Body of pancreas (tissue), 4 donors: ENCODE results near the gene BCAT1. TPM values are rescaled to one million over a fixed set of nuclear protein-coding genes. Genes with fewer than 3 reads are reported as not detected.

Experiments used
- ATAC-seq: fragments of 150-250 bp; one replicate; pipeline ENCODE4 v1.9.1; 2016
- DNase-seq, 4 donors: peaks; one replicate each; pipeline ENCODE4 v3.0.0-alpha.2; 2019
- H3K27ac ChIP-seq, 4 donors: fragments of 200-600 bp; sonication (generic); 1 replicate in 3 of 4; 2 replicates in 1 of 4; pipeline versions ENCODE4 v1.5.1 to v1.6.1; 2016 to 2019; ENCODE audit warnings: mild to moderate bottlenecking in 1 of 4, mixed read lengths in 1 of 4, moderate library complexity in 1 of 4
- H3K27me3 ChIP-seq, 2 donors: fragments of 200-600 bp; sonication (generic); one replicate each; pipeline ENCODE4 v1.6.0; 2016; ENCODE audit warnings: mild to moderate bottlenecking in 1 of 2
- H3K36me3 ChIP-seq, 2 donors: fragments of 200-600 bp; sonication (generic); replicated peaks in 1 of 2; 2 replicates each; pipeline ENCODE4 v1.5.1; 2016; ENCODE audit warnings: low read depth in 2 of 2; ENCODE audit not compliant: insufficient read depth in 1 of 2
- H3K4me1 ChIP-seq: fragments of 200-600 bp; sonication (generic); one replicate; pipeline ENCODE4 v1.6.0; 2016
- H3K4me3 ChIP-seq, 2 donors: fragments of 200-600 bp; sonication (generic); 1 replicate in 1 of 2; 2 replicates in 1 of 2; pipeline ENCODE4 v1.5.1; 2016 to 2019
- H3K9me3 ChIP-seq, 3 donors: fragments of 200-600 bp; sonication (generic); 1 replicate in 2 of 3; 2 replicates in 1 of 3; pipeline ENCODE4 v1.5.1; 2016
- CTCF ChIP-seq, 7 experiments: fragments of 450-650 bp in 4 of 7; fragments of 200-600 bp in 3 of 7; sonication (generic) in 3 of 7; IDR thresholded peaks; one replicate each; pipeline ENCODE4 v1.5.1; 2016 to 2019; ENCODE audit warnings: antibody characterized with exemption in 7 of 7
- POLR2A ChIP-seq, 3 donors: fragments of 450-650 bp; IDR thresholded peaks; one replicate each; pipeline ENCODE4 v1.6.1; 2016; ENCODE audit warnings: antibody characterized with exemption in 3 of 3, mild to moderate bottlenecking in 2 of 3
- WGBS, 2 donors: methylation state at CpG; one replicate each; pipeline ENCODE4 v1.1.5; 2017; 5-methylcytosine and 5-hydroxymethylcytosine counted together
- intact Hi-C: fragments of 100-400 bp; cut with DNase I; formaldehyde crosslinking; loops from one replicate; pipeline ENCODE4 v1.15.1; 2023
- total RNA-seq, 2 donors: library from RNA; depleted of rRNA; stranded (reverse); fragments of >200 nt; gene quantifications; one replicate each; pipeline ENCODE4 v1.1.0, GENCODE V29; 2016

The BCAT1 gene
- total RNA-seq, 2 donors from 2014 or later: 30.0 to 59.7 TPM

DNA sequence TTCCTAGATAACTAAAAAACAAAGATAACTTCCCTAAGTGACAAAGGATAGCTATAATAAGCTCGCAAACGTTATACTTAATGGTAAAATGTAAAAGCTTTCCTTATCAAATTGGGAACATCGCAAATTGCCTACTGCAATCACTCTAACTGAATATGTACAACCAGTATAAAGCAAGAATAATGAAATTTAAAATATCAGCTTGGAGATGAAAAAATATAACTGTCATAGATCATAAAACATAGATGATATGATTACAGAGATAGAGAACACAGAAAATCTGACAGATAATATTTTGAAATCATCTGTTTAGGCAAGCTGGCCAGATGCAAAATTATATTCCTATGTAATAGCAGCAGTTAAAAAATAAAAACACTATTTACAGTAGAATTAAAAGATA is 64.0 kb downstream of the BCAT1 start:
- TF ChIP-seq CTCF (IDR thresholded peaks at IDR 0.05) (no peak), POLR2A (IDR thresholded peaks at IDR 0.05) (no peak)
- 64 to 71% methylated on average over 3 of the region's 3 CpGs for WGBS, 2 donors
- peaks cover 60% of the 10 kb centered on the region for H3K4me1 ChIP-seq

DNA sequence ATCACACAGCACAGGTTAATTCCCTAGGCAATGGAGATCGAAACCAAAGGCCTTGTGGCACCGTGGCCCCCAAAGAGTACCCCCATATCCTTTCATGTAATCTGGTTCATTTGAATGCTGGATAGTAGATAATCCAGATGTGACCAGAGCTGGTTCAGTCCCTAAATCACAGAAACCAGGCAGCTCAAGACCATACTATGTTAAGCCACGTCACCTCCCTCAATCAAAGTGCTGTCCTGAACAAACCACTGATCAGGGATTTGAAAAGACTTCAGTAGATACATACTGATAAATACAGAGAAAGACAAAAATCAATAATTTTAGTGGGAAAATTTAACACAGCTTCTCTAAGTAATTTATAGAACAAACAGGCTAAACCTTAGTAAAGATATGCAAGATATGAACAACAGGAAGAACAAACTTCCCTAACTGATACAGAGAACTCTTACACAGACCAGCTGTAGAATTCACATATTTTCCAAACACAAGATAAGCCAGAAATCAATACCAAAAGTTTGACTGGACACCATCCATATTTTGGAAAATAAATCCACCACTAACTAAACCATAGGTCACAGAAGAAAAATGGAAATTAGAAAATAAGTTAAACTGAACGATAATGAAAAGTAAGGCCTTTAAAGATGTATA is 67.1 kb downstream of the BCAT1 start:
- no peak overlapping the region for H3K4me3 ChIP-seq
- no peaks in the 10 kb centered on the region for H3K27me3 ChIP-seq
- DNase-seq (no peak), ATAC-seq (peak; percentile 85)
- 41% methylated on average over 4 of the region's 4 CpGs for WGBS, 2 donors
- H3K36me3 ChIP-seq: peaks cover 0 to 2% of the 10 kb centered on the region in 2 donors
- H3K27ac ChIP-seq: peak overlapping the region; percentile 61 to 86 (median 78)
- H3K9me3 ChIP-seq: no peaks in the 10 kb centered on the region
- peaks cover 43% of the 10 kb centered on the region for H3K4me1 ChIP-seq
- TF ChIP-seq POLR2A (IDR thresholded peaks at IDR 0.05) (no peak), CTCF (IDR thresholded peaks at IDR 0.05) (no peak)
- intact Hi-C loops: no loop called here

More for the DNA sequence above, 64.0 kb downstream of the BCAT1 start:
- Histone ChIP-seq H3K27me3 (no peaks in the 10 kb centered on the region), H3K27ac (no peak overlapping the region), H3K36me3 (no peaks in the 10 kb centered on the region), H3K4me3 (no peak overlapping the region), H3K9me3 (no peaks in the 10 kb centered on the region)
- intact Hi-C loops: no loop called here
- ATAC-seq (no peak), DNase-seq (no peak)

DNA sequence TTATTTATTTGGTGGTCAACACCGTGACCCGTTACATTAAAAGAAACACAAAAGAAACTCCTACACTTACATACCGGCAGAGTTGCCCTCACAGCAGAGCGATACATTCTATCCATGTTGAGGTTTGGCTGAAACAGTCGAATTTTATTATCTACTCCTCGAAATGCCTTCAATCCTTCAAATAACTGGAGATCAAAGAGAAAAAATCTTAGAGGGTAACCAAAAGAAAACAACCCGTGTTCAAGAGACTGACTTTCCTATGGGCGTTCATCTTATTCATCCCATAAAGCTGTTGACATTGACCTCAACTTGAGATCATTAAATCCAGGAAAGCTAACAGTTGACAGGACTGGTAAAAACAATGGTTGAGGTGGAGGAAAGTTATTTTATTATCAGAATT is 67.7 kb downstream of the BCAT1 start:
- peaks cover 0 to 2% of the 10 kb centered on the region in 2 donors for H3K36me3 ChIP-seq
- TF ChIP-seq POLR2A (IDR thresholded peaks at IDR 0.05) (no peak), CTCF (IDR thresholded peaks at IDR 0.05) (no peak)
- H3K9me3 ChIP-seq: no peaks in the 10 kb centered on the region
- WGBS, 2 donors: 63 to 72% methylated on average over 8 of the region's 8 CpGs
- DNase-seq (no peak), ATAC-seq (no peak)
- intact Hi-C loops: no loop called here
- no peaks in the 10 kb centered on the region for H3K27me3 ChIP-seq
- no peak overlapping the region for H3K4me3 ChIP-seq
- peaks cover 42% of the 10 kb centered on the region for H3K4me1 ChIP-seq
- peak overlapping the region; percentile 61 to 86 (median 78) for H3K27ac ChIP-seq

DNA sequence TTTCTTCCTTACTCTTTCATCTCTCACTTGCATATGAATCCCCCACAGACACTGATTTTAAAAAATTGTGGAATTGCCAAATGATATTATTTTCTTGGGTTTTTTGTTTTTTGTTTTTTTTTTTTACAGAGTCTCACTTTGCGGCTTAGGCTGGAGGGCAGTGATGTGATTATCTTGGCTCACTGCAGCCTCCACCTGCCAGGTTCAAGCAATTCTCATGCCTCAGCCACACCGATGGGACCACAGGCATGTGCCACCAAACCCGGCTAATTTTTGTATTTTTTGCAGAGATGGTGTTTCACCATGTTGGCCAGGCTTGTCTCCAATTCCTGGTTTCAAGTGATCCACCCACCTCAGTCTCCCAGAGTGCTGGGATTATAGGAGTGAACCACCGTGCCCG is 68.2 kb downstream of the BCAT1 start:
- Histone ChIP-seq H3K4me1 (peaks cover 40% of the 10 kb centered on the region), H3K9me3 (no peaks in the 10 kb centered on the region), H3K27me3 (no peaks in the 10 kb centered on the region), H3K4me3 (no peak overlapping the region), H3K36me3 (peaks cover 0 to 2% of the 10 kb centered on the region in 2 donors), H3K27ac (peak overlapping the region; percentile 61 to 86 (median 78))
- WGBS, 2 donors: 49 to 54% methylated on average over 5 of the region's 5 CpGs
- no peak for TF ChIP-seq CTCF (IDR thresholded peaks at IDR 0.05)
- DNase-seq: peak; percentile 48 to 70 (median 61)
- ATAC-seq: peak; percentile 33
- intact Hi-C loops: no loop called here

DNA sequence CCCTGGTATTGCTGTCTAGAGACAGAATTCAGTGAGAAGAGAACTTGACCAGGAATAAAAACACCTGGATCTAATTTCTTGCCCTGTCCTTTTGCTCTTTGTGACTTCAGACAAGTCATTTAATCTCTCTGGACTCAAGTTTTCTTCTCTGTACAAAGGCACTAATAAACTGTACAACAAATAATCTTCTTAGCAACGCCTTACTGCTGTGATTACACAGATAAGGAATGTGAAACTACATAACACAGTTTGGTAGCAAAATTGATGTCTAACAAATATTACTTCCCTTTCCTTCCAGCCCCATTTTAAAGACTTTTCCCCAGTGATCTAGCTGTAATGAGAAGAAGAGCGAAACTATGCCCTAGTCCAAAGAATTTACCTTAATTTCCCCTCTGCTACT is 69.3 kb downstream of the BCAT1 start:
- DNase-seq: no peak
- peaks cover 40% of the 10 kb centered on the region for H3K4me1 ChIP-seq
- H3K9me3 ChIP-seq: no peaks in the 10 kb centered on the region
- H3K27me3 ChIP-seq: no peaks in the 10 kb centered on the region
- intact Hi-C loops: no loop called here
- H3K36me3 ChIP-seq: peaks cover 0 to 2% of the 10 kb centered on the region in 2 donors
- TF ChIP-seq CTCF (IDR thresholded peaks at IDR 0.05): no peak
- TF ChIP-seq POLR2A (IDR thresholded peaks at IDR 0.05): no peak
- H3K27ac ChIP-seq: peak overlapping the region; percentile 12 to 86 (median 63)
- no peak overlapping the region for H3K4me3 ChIP-seq
- 54 to 66% methylated on average over 2 of the region's 2 CpGs for WGBS, 2 donors
- ATAC-seq: peak; percentile 20
